NCI-H1436 (cell line): Measurements from ENCODE around the gene AKR1E2.
"Not testable (repeated sequence)": the region's sequence is repeated elsewhere in the genome, so short reads cannot be mapped to it uniquely, and the experiment has no call there.

Source experiments
- DNase-seq: peaks from one replicate; lab custom pipeline; 2025; lab: John Stamatoyannopoulos, UW

Gene AKR1E2

GRCh38 chr10:4813496-4813895 is 12.5 kb upstream of the AKR1E2 start:
- DNase-seq = no peak

GRCh38 chr10:4815646-4816180 is 10.3 kb upstream of the AKR1E2 start:
- not testable (repeated sequence) for DNase-seq

- no peak for DNase-seq
Measured at GRCh38 chr10:4816966-4817365, 9.0 kb upstream of the AKR1E2 start.

- DNase-seq = no peak
Measured at GRCh38 chr10:4819067-4819466, 6.9 kb upstream of the AKR1E2 start.

- DNase-seq = no peak
Measured at GRCh38 chr10:4819707-4820106, 6.3 kb upstream of the AKR1E2 start.

- DNase-seq = no peak
Measured at GRCh38 chr10:4820804-4821401, 5.1 kb upstream of the AKR1E2 start.

- no peak for DNase-seq
Measured at GRCh38 chr10:4822208-4822607, 3.8 kb upstream of the AKR1E2 start.

- no peak for DNase-seq
Measured at GRCh38 chr10:4824791-4825310, 1.2 kb upstream of the AKR1E2 start.

GRCh38 chr10:4825456-4825867 is 545 bp upstream of the AKR1E2 start:
- DNase-seq = no peak

GRCh38 chr10:4826792-4827324 is 851 bp downstream of the AKR1E2 start:
- DNase-seq = no peak

- DNase-seq = no peak
Measured at GRCh38 chr10:4828005-4828404, 2.0 kb downstream of the AKR1E2 start.

- DNase-seq = no peak
Measured at GRCh38 chr10:4830551-4830950, 4.5 kb downstream of the AKR1E2 start.

GRCh38 chr10:4831091-4831490 is 5.1 kb downstream of the AKR1E2 start:
- DNase-seq = no peak

GRCh38 chr10:4833286-4833685 is 7.3 kb downstream of the AKR1E2 start:
- DNase-seq = no peak

- no peak for DNase-seq
Measured at GRCh38 chr10:4834898-4835405, 8.9 kb downstream of the AKR1E2 start.

GRCh38 chr10:4835494-4835918 is 9.5 kb downstream of the AKR1E2 start:
- no peak for DNase-seq

- no peak for DNase-seq
Measured at GRCh38 chr10:4836416-4836969, 10.5 kb downstream of the AKR1E2 start.

- DNase-seq = no peak
Measured at GRCh38 chr10:4837551-4837950, 11.5 kb downstream of the AKR1E2 start.

GRCh38 chr10:4838743-4839142 is 12.7 kb downstream of the AKR1E2 start:
- no peak for DNase-seq

- DNase-seq = no peak
Measured at GRCh38 chr10:4839353-4839752, 13.3 kb downstream of the AKR1E2 start.

- DNase-seq = no peak
Measured at GRCh38 chr10:4840151-4840550, 14.1 kb downstream of the AKR1E2 start.

- no peak for DNase-seq
Measured at GRCh38 chr10:4843525-4844180, 17.6 kb downstream of the AKR1E2 start.

- DNase-seq = no peak
Measured at GRCh38 chr10:4844864-4845263, 18.9 kb downstream of the AKR1E2 start.
